HepG2 (cell line): Measurements from ENCODE around the gene PCDHB9.

Source experiments
- CBX1 ChIP-seq: IDR thresholded peaks from one replicate; pipeline ENCODE4 v1.6.1; 2016; ENCODE audit warnings: antibody characterized with exemption, low read depth
- EEA1 ChIP-seq: sonication (generic); formaldehyde crosslinking; IDR thresholded peaks from 2 replicates; pipeline ENCODE4 v1.5.1; 2020; ENCODE audit warnings: mild to moderate bottlenecking, missing genetic modification reagents, borderline replicate concordance
- GATAD2A ChIP-seq: IDR thresholded peaks from 2 replicates; pipeline ENCODE4 v1.6.1; 2016
- SMC3 ChIP-seq: IDR thresholded peaks from 2 replicates; pipeline ENCODE4 v1.6.1; 2011; ENCODE audit warnings: low read length, improper control_type of control experiment
- SP1 ChIP-seq, 2 experiments: fragments of 450-650 bp in 1 of 2; sonication (generic) in 1 of 2; formaldehyde crosslinking in 1 of 2; IDR thresholded peaks; 2 replicates each; pipeline versions ENCODE4 v1.4.0 to v1.6.1; 2016 to 2020; ENCODE audit warnings: missing genetic modification reagents in 1 of 2
- TF ChIP-seq, protein P1 (sequence below): sonication (generic); formaldehyde crosslinking; IDR thresholded peaks from 2 replicates; pipeline ENCODE4 v1.5.0; 2020; ENCODE audit warnings: mild to moderate bottlenecking, missing genetic modification reagents, moderate library complexity
- TF ChIP-seq, protein P2 (sequence below): IDR thresholded peaks from 2 replicates; pipeline ENCODE4 v1.6.1; 2016; ENCODE audit warnings: missing compliant biosample characterization, missing genetic modification reagents, borderline replicate concordance

DNA sequence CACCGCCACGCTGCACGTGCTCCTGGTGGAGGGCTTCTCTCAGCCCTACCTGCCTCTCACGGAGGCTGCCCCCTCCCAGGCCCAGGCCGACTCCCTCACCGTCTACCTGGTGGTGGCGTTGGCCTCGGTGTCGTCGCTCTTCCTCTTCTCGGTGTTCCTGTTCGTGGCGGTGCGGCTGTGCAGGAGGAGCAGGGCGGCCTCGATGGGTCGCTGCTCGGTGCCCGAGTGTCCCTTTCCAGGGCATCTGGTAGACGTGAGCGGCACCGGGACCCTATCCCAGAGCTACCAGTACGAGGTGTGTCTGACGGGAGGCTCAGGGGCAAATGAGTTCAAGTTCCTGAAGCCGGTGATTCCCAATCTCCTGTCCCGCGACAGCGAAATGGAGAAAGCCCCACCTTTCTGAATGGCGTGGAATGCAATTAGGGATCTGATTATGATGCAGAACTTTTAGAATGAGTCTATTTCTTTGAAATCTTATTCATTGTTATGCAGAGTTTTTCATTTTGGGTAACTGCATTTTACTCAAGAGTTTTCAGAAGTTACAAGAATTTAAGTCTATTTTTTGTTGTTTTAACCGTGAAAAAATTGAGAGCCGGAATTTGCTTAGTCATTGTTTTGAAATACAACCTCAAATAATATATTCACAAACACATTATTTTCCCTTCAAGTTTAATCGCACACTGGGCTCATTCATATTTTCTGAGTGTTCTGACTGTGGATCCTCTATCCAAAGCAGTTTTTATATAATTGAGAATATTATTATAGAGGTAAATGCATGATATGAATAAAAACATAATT lies 49.8 kb downstream of the PCDHB9 start:
- TF ChIP-seq SP1 (IDR thresholded peaks at IDR 0.05), result no peak
- TF ChIP-seq SP1 (CRISPR knock-in tag; IDR thresholded peaks at IDR 0.05), result no peak
- TF ChIP-seq CBX1, result no peak
- TF ChIP-seq, protein P1, sequence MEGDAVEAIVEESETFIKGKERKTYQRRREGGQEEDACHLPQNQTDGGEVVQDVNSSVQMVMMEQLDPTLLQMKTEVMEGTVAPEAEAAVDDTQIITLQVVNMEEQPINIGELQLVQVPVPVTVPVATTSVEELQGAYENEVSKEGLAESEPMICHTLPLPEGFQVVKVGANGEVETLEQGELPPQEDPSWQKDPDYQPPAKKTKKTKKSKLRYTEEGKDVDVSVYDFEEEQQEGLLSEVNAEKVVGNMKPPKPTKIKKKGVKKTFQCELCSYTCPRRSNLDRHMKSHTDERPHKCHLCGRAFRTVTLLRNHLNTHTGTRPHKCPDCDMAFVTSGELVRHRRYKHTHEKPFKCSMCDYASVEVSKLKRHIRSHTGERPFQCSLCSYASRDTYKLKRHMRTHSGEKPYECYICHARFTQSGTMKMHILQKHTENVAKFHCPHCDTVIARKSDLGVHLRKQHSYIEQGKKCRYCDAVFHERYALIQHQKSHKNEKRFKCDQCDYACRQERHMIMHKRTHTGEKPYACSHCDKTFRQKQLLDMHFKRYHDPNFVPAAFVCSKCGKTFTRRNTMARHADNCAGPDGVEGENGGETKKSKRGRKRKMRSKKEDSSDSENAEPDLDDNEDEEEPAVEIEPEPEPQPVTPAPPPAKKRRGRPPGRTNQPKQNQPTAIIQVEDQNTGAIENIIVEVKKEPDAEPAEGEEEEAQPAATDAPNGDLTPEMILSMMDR, result no peak
- TF ChIP-seq, protein P2, sequence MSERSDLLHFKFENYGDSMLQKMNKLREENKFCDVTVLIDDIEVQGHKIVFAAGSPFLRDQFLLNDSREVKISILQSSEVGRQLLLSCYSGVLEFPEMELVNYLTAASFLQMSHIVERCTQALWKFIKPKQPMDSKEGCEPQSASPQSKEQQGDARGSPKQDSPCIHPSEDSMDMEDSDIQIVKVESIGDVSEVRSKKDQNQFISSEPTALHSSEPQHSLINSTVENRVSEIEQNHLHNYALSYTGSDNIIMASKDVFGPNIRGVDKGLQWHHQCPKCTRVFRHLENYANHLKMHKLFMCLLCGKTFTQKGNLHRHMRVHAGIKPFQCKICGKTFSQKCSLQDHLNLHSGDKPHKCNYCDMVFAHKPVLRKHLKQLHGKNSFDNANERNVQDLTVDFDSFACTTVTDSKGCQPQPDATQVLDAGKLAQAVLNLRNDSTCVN, result no peak
- no peak for TF ChIP-seq SMC3
- TF ChIP-seq GATAD2A (CRISPR knock-in tag), result no peak
- TF ChIP-seq EEA1, result no peak
